Lung (tissue), 12 donors: ENCODE measurements around the gene KCNH6. TPM values are rescaled to one million over a fixed set of nuclear protein-coding genes. Genes with fewer than 3 reads are reported as not detected.

Experiments
- ATAC-seq: fragments of 200-7000 bp; cut with Tn5 transposase; one replicate; pipeline ENCODE4 v1.9.1; 2020; ENCODE audit warnings: moderate number of reproducible peaks; ENCODE audit not compliant: insufficient read depth, low FRiP score
- DNase-seq, 3 donors: peaks; one replicate each; pipeline ENCODE4 v3.0.0-alpha.2; 2013 to 2017
- H3K27ac ChIP-seq, 2 donors: one replicate each; pipeline ENCODE4 v1.5.1; 2013; ENCODE audit warnings: mild to moderate bottlenecking in 2 of 2, moderate library complexity in 2 of 2, control low read depth in 1 of 2, inconsistent platforms in 1 of 2, low read depth in 1 of 2, low read length in 1 of 2
- H3K27me3 ChIP-seq, 3 donors: one replicate each; pipeline ENCODE4 v1.5.1; 2013; ENCODE audit warnings: low read length in 2 of 3; ENCODE audit not compliant: control insufficient read depth in 3 of 3, insufficient read depth in 3 of 3
- H3K36me3 ChIP-seq, 4 donors: one replicate each; pipeline ENCODE4 v1.5.1; 2013; ENCODE audit warnings: low read length in 4 of 4, mild to moderate bottlenecking in 1 of 4, moderate library complexity in 1 of 4; ENCODE audit not compliant: control insufficient read depth in 4 of 4, insufficient read depth in 4 of 4
- H3K4me1 ChIP-seq, 5 donors: one replicate each; pipeline ENCODE4 v1.5.1; 2013; ENCODE audit warnings: low read length in 5 of 5, mild to moderate bottlenecking in 2 of 5, moderate library complexity in 1 of 5; ENCODE audit not compliant: control insufficient read depth in 5 of 5, insufficient read depth in 5 of 5
- H3K4me3 ChIP-seq: one replicate; pipeline ENCODE4 v1.5.1; 2013; ENCODE audit warnings: mild to moderate bottlenecking, control low read depth, moderate library complexity
- H3K9ac ChIP-seq, 2 donors: one replicate each; pipeline ENCODE4 v1.5.1; 2013; ENCODE audit warnings: low read length in 2 of 2, control low read depth in 1 of 2; ENCODE audit not compliant: insufficient read depth in 1 of 2
- H3K9me3 ChIP-seq, 4 donors: one replicate each; pipeline ENCODE4 v1.5.1; 2013; ENCODE audit warnings: low read length in 3 of 4, mild to moderate bottlenecking in 1 of 4, moderate library complexity in 1 of 4; ENCODE audit not compliant: control insufficient read depth in 4 of 4, insufficient read depth in 3 of 4
- WGBS, 2 donors: extraction: QIAGEN DNeasy Blood & Tissue Kit; methylation state at CpG; one replicate each; pipeline ENCODE4 v1.1.7; 2013; 5-methylcytosine and 5-hydroxymethylcytosine counted together
- polyA plus RNA-seq, 2 donors: library from polyadenylated mRNA; stranded (reverse); fragments of 200-250 nt; gene quantifications; one replicate each; pipeline ENCODE4 v1.2.1, GENCODE V29; 2013
- total RNA-seq, 2 donors: library from RNA; depleted of rRNA in 1 of 2; stranded (reverse); fragments of >200 nt in 1 of 2; gene quantifications; one replicate each; pipeline ENCODE4 v1.2.1, GENCODE V29; 2014 to 2021
- TF ChIP-seq, protein P1 (sequence below): IDR thresholded peaks from 2 replicates; pipeline ENCODE4 v1.5.1; 2012; ENCODE audit warnings: mild to moderate bottlenecking; ENCODE audit errors: control extremely low read depth, extremely low read depth
- donor health status: control.
- donor health status: control.
- donor health status: Bipolar disorder and iron deficiency.
- donor health status: healthy.
- donor health status: DM: yes; HTN: yes; CAD: no.

KCNH6 gene
- total and polyA plus RNA-seq, 4 donors = 0.05 to 1.6 (median 0.31) TPM

DNA sequence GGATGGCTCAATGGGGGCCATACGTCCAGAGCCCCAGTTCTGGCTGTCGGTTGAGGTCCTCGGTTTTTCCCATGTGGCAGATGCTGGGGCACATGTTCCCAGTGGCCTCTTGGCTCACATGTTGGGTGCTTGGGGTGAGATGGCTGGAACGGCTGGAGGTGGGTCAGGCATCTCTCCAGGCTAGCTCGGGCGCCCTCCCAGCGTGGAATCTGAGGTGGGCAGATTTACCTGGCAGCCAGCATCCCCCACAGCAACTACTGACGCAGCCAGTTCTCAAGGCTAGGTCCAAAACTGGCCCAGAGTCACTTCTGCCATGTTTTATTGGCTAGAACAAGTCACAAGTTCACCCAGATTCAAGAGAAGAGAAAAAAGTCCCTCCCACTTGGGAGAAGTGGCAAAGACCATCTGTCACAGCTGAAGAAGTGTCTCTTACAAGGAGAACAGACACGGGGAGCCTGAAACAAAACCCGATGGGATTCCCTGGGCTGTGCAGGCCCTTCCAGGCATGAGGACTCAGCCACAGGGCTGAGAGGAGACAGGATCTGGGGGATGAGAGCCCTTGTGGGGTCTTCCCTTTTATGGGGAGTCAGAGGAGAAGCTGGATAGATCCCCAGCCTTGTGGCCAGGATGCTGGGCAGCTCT, 31.1 kb upstream of the KCNH6 start:
- Histone ChIP-seq H3K36me3 (peaks cover 0 to 8% (median 0%) of the 10 kb centered on the region in 4 donors), H3K4me1 (peaks cover 0 to 12% (median 0%) of the 10 kb centered on the region in 5 donors), H3K9me3 (no peaks in the 10 kb centered on the region), H3K9ac (no peak overlapping the region), H3K4me3 (no peak overlapping the region), H3K27ac (no peak overlapping the region), H3K27me3 (no peaks in the 10 kb centered on the region)
- DNase-seq (peak in 1 of 3 donors; percentile 33), ATAC-seq (no peak)
- TF ChIP-seq, protein P1, sequence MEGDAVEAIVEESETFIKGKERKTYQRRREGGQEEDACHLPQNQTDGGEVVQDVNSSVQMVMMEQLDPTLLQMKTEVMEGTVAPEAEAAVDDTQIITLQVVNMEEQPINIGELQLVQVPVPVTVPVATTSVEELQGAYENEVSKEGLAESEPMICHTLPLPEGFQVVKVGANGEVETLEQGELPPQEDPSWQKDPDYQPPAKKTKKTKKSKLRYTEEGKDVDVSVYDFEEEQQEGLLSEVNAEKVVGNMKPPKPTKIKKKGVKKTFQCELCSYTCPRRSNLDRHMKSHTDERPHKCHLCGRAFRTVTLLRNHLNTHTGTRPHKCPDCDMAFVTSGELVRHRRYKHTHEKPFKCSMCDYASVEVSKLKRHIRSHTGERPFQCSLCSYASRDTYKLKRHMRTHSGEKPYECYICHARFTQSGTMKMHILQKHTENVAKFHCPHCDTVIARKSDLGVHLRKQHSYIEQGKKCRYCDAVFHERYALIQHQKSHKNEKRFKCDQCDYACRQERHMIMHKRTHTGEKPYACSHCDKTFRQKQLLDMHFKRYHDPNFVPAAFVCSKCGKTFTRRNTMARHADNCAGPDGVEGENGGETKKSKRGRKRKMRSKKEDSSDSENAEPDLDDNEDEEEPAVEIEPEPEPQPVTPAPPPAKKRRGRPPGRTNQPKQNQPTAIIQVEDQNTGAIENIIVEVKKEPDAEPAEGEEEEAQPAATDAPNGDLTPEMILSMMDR = no peak
- WGBS, 2 donors = 83 to 91% methylated on average over 10 of the region's 10 CpGs

DNA sequence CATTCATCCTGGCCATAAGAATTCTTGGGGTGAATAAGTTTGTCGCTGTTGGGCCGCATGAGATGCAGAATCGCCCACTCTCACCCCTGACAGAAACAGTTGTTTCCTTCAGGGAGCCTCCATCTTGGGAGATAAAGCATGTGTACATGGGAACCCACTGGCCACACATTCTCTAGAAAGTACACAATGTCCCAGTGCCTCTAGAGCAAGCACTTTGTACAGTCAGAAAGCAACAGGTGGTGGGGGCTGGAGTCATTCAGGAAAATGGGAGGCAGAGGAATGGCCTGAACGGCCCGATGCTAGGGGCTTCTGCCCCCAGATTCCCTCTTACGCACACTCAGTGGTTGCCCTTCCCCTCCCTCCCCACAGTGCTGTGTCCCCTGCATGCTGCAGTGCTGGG, 30.2 kb upstream of the KCNH6 start:
- Histone ChIP-seq H3K27ac (no peak overlapping the region), H3K36me3 (peaks cover 0 to 8% (median 0%) of the 10 kb centered on the region in 4 donors), H3K4me1 (peaks cover 0 to 18% (median under 1%) of the 10 kb centered on the region in 5 donors), H3K4me3 (no peak overlapping the region), H3K9ac (no peak overlapping the region), H3K9me3 (no peaks in the 10 kb centered on the region), H3K27me3 (no peaks in the 10 kb centered on the region)
- WGBS, 2 donors = 89 to 99% methylated on average over 6 of the region's 6 CpGs
- ATAC-seq = no peak
- no peak for DNase-seq
- TF ChIP-seq, protein P1 = no peak

DNA sequence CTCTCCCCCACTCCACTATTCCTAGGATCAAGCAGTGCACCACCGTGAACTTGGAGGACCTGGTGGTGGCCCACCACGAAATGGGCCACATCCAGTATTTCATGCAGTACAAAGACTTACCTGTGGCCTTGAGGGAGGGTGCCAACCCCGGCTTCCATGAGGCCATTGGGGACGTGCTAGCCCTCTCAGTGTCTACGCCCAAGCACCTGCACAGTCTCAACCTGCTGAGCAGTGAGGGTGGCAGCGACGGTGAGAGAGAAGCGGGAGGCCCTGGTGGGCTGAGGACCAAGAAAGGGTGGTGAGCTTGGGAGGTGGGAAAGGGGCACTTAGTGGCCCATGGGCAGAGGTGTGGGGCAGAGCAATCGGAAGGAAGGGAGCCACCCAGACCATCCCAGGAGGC, 29.7 kb upstream of the KCNH6 start:
- no peak overlapping the region for H3K4me3 ChIP-seq
- H3K36me3 ChIP-seq = peaks cover 0 to 8% (median 0%) of the 10 kb centered on the region in 4 donors
- H3K9me3 ChIP-seq = no peaks in the 10 kb centered on the region
- no peaks in the 10 kb centered on the region for H3K27me3 ChIP-seq
- H3K27ac ChIP-seq = no peak overlapping the region
- 90 to 93% methylated on average over 9 of the region's 9 CpGs for WGBS, 2 donors
- H3K4me1 ChIP-seq = peaks cover 0 to 23% (median 3%) of the 10 kb centered on the region in 5 donors
- ATAC-seq (no peak), DNase-seq (no peak)
- TF ChIP-seq, protein P1 = no peak
- H3K9ac ChIP-seq = no peak overlapping the region
